Stimulated activated CD8-positive, alpha-beta memory T cell treated with anti-CD3 and anti-CD28 coated beads, Interleukin-12 subunit alpha, Interleukin-12 subunit beta, amount 100 ng/mL, for 1 hour (primary cell): ENCODE data around the gene SNTG2.

ENCODE experiments used
- DNase-seq: peaks from one replicate; pipeline ENCODE4 v3.0.0-alpha.2; 2020; ENCODE audit warnings: low read depth

Gene SNTG2

DNA sequence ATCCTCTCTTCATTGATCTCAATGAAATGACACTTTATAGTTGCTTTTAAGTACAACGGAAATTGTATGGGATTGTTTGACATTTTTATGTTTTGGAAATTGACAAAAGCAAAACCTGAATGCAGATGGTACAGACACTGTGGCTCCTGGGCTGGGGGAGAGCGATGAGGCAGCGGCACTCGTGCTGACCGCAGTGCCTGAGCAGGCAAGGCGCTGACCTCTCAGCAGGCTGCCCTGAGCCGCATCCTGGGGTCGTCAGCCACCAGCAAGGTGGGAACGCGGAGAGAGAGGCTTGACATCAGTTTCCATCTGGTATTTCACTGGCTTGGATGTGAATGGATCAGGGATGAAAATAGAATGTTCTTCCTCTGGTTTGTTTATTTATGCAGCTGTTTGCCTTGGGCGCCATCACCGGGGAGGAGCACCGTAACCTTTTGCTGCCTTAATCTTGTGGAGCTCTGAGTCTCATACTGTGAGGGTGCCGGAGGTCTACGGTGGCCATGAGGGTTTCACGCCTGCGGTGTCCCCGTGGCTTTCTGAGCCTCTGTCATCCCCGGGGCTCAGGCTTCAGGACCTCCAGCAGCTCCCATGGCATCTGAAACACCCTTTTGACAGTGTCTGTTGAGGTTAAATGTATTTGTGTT lies 367.8 kb downstream of the SNTG2 start:
- no peak for DNase-seq

DNA sequence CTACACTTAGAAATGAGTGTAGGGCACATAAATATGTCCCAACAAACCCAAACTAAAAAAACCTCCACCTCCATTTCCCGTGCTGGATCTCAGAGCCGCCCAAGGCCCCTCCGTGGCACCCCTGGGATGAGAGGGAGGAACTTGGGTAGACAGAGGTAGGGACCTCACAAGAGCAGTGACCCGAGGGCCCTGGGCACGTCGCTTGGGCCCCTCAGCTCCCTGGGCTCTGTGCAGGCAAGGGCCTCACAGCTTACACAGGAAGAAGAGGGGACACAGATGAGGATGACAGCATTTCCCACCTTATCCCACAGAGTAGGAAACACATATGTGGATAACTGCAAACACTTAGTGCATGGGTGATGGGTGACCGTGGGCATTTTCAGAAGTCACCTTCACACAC lies 368.7 kb downstream of the SNTG2 start:
- no peak for DNase-seq

DNA sequence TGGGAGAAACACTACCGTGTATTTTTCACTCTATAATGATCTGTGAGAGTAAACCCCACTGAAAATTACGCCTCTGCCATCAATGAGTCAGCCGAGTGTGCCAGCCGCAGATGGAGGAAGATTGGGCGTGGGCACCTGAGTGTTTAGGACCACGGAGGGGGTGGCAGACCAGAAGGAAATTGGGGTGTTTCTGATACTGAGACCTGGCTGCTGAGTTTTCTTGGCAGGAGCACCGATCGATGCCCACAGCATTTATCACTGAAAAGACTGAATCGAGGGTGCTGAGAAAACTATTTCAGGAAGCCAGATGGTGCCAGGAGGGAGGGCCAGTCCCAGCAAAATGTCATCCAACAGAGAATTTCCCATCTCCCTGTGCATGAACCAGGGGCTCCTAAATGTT lies 370.7 kb downstream of the SNTG2 start:
- DNase-seq = no peak

DNA sequence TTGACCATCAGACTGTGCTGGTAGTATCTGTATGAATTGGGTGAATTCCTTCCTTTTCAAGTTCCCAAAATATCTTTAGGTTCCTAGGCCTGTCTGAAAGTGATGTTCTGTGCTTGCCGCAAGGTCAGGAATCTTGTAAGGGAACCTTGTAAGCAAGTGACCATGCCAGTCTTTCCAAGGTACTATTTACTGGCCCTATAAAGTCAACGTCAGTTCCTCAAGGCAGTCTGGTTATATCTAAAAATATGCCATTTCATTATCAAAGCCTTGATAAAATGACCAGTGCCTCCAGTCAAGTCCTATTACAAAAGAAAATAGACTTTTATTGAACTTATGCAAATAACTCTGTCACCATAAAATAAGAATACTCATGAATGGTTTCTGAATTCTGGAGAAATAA lies 374.2 kb downstream of the SNTG2 start:
- no peak for DNase-seq

DNA sequence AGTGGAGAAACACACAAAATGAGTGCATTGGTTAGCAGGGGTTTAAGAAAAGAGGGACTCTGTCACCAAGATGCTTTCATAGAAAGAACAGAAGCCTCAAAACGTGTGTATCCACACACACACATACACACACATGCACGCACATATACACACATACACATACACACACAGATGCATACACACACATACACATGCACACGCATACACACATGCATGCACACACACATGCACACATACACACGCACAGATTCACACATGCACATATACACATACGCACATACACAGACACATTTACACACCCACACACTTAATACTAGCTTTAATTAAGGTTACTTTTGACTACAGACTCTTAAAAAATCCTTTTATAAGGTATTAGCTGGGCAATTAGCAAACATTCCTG lies 378.0 kb downstream of the SNTG2 start:
- DNase-seq = no peak

- no peak for DNase-seq
These were observed 388.9 kb downstream of the SNTG2 start for GRCh38 chr2:1339388-1340140.

- no peak for DNase-seq
These were observed 389.5 kb downstream of the SNTG2 start for GRCh38 chr2:1340141-1340512.

- DNase-seq = no peak
These were observed 390.9 kb downstream of the SNTG2 start for GRCh38 chr2:1341404-1342120.

DNA sequence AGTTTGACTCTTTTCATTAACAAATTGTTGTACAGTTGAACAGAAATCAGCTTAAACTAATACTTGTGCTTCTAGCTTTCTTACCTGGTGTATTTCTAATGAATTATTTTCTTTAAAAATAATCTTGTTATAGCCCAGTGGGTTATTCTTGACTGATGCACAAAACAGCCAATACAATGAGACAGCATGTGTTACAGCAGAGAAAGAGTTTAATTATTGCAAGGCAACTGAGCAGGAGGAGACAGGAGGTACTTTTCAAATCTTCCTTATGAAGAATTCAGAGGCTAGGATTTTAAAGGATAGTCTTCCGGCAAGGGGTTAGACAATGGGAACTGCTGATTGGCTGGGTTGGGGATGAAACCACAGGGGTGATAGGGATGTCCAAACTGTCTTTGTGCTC lies 398.1 kb downstream of the SNTG2 start:
- DNase-seq = no peak

DNA sequence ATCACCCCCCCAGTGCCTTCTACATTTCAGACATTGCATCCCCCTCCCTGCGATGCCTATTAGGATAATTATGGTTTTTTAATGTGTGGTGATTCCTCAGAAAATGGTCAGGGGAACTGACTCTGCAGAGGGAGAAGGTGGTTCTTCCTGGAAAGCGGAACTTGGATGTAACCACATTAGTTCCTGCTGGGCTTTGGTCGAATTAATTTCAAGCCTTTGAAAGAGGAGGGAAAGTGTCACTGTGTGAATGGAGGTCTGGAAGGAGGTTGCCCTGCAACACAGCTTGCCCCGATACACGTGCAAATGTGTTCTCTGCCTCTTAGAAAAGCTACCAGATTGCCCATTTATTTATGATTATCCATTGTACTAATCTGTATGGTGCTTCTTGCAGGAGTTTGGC lies 399.5 kb downstream of the SNTG2 start:
- no peak for DNase-seq

DNA sequence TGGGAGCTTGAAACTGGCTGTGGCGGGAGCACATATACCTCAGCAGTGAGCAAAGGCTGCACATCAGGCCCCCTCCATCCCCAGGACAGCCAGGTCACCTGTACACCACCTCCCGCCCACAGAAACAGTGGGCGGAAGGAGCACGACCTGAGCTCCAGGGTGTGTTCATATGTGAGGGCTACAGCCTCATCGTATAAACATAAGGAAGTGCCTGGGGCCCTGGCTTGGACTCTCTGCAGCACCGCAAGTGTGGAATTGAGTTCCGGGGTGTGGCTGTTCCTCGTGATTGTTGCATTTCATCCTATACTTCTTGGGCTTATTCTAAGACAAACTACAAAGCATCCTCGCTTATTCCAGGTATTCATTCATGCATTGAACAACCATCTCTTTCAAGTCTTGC lies 402.5 kb downstream of the SNTG2 start:
- no peak for DNase-seq

GRCh38 chr2:1353543-1353942 lies 402.9 kb downstream of the SNTG2 start:
- no peak for DNase-seq

GRCh38 chr2:1360144-1360543 lies 409.5 kb downstream of the SNTG2 start:
- DNase-seq = no peak

- no peak for DNase-seq
These were observed 410.1 kb downstream of the SNTG2 start for GRCh38 chr2:1360557-1361250.

GRCh38 chr2:1363367-1363766 lies 412.7 kb downstream of the SNTG2 start:
- DNase-seq = no peak

DNA sequence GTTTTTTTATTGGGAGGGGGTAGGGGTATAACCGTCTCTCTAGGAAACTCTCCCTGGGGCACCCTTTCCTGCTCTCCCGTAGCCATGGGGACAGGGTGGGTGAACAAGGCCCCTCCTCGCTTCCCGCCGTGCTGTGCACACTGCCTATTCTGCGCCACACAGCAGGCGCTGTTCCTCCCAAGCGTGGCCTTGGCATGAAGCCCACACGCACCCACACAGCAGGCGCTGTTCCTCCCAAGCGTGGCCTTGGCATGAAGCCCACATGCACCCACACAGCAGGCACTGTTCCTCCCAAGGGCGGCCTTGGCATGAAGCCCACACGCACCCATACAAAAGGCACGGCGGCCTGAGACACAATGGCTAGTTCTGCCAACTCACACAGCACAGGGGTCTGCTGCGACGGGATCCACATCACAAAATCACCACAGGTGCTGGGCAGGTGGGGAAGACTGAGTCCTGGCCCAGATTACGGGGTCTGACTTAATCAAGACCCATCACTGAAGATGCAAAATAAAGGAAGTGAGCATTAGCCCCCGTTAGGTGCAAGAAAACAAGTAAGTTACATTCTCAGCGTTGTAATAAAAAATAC lies 416.0 kb downstream of the SNTG2 start:
- no peak for DNase-seq

DNA sequence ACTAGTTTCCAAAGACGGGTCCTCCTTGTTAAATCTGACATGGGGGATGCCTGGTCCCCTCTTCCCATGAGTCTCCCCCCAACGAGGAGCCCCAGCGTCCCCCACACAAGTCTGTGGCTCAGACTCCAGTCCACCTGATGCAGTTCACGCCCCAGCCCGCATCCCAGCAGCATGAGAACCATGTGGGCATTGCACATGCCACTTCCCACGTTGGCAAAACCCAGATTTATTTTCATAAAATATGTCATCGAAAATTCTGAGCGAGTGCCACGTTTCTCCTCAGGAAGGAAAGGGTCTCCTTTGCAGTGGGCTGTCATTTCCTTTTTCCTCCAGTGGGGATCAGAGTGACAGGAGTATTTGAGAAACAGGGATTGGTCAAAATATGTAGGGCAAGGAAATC lies 417.0 kb downstream of the SNTG2 start:
- DNase-seq = no peak

DNA sequence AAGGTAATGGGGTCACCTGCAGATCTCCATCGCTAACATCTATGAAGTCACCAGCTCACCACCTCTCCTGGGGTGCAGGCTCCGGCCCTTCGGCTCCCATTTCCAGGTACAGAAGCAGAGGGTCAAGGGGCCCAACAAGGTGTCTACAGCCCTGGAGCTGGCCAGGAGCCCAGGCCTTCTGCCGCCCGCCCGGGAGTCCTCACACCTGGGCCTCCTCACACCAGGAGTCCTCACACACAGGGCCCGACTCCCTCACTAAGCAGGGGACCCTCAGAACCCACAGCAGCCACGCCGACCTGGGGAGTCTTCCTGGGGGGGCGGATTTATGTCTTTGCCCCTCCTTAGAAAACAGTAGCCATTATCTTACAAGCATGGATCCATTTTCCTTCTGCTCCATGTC lies 419.3 kb downstream of the SNTG2 start:
- no peak for DNase-seq

- DNase-seq = no peak
These were observed 419.8 kb downstream of the SNTG2 start for GRCh38 chr2:1370461-1370860.

DNA sequence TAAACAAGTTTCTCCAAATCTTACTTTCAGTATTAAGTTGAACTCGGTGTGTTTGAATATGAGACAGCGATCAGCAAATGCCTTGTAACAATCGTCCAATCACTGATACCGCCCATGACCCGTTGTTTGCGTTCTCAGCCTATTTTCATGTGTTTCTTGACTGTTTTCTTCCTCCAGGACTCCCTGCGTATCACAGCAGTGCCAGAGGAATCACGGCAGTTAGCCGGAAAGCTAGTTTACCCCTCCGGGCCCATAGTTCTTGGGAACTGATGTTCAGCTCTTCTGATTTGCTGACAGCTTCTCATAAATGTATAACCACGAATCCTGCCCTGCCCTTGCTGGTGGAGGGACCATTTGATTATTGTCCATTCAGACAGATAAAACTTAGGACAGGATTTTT lies 420.4 kb downstream of the SNTG2 start:
- no peak for DNase-seq

GRCh38 chr2:1373830-1374229 lies 423.2 kb downstream of the SNTG2 start:
- no peak for DNase-seq

- no peak for DNase-seq
These were observed 423.6 kb downstream of the SNTG2 start for GRCh38 chr2:1374287-1374686.
